HG03095 (cell line): ENCODE data around the gene ZBTB12.
"Not testable (repeated sequence)": the region's sequence is repeated elsewhere in the genome, so short reads cannot be mapped to it uniquely, and the experiment has no call there.

Experiments
- ATAC-seq: cut with Tn5 transposase; IDR thresholded peaks from one replicate; pipeline ENCODE4 v1.9.1; 2021; ENCODE audit warnings: moderate library complexity; ENCODE audit not compliant: unreplicated experiment

The ZBTB12 gene

GRCh38 chr6:31851980-31852718 is 49.7 kb downstream of the ZBTB12 start:
- not testable (repeated sequence) for ATAC-seq

- ATAC-seq = no peak
Measured at GRCh38 chr6:31851485-31851832, 50.4 kb downstream of the ZBTB12 start.

- ATAC-seq = no peak
Measured at GRCh38 chr6:31850765-31851484, 51.0 kb downstream of the ZBTB12 start.
